H4 (cell line): ENCODE data around the gene CD69. TPM values are rescaled to one million over a fixed set of nuclear protein-coding genes. Genes with fewer than 3 reads are reported as not detected.
A peak's percentile ranks its signal among the peaks of the same experiment; 100 is the strongest.
"Not testable (repeated sequence)": the region's sequence is repeated elsewhere in the genome, so short reads cannot be mapped to it uniquely, and the experiment has no call there.

ENCODE experiments used
- DNase-seq: peaks from one replicate; pipeline ENCODE4 v3.0.0-alpha.2; 2015; ENCODE audit warnings: low spot score
- total RNA-seq: library from RNA; depleted of rRNA; stranded (reverse); fragments of >200 nt; shearing (Covaris generic); gene quantifications from 2 replicates; pipeline ENCODE4 v1.2.3, GENCODE V29; 2014; rRNA removed

Gene CD69
- total RNA-seq, 1 experiment from 2014 or later: not detected

DNA sequence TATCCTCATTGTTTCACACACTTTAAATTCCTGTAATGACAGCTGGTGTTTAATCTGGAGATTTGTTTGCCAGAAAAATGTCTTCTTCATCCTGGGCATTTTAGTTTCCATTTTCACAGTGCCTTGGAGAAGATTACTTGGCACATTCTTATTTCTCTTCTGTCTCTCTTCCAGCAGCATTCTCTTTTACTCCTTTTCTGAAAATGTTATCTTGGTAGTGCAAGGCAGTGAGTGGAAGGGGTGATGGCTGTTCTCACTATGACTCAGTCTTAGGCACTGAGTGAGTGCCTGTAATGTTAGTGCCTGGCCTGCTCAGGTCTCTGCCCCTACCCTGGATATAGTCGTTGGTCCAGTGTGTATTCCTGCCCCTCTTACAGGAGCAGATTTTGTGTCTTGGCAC is 40.9 kb downstream of the CD69 start:
- no peak for DNase-seq

GRCh38 chr12:9718968-9719367 is 41.7 kb downstream of the CD69 start:
- DNase-seq: no peak

- DNase-seq: no peak
These were observed 43.4 kb downstream of the CD69 start for GRCh38 chr12:9717070-9717925.

DNA sequence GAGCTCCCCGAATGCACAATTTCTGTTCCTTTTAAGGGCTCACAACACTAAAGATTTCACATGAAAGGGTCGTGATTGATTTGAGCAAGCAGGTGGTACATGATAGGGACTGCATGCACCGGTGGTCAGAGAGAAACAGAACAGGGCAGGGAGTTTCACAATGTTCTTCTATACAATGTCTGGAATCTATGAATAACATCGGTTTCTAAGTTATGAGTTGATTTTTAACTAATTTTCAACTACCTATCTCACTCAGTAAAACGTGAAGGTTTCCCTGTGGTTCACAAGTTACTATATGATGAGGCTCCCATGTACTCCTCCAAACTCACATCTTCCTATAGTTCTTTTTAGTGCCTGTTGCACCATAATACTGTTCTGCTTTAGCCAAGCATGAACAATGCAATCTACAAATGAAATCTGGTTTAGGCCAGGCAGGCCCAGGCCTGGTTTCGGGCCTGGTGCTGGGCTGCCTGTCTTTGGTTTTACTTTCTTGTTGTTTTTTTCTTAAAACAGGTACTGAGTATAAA is 47.6 kb downstream of the CD69 start:
- DNase-seq: not testable (repeated sequence)

DNA sequence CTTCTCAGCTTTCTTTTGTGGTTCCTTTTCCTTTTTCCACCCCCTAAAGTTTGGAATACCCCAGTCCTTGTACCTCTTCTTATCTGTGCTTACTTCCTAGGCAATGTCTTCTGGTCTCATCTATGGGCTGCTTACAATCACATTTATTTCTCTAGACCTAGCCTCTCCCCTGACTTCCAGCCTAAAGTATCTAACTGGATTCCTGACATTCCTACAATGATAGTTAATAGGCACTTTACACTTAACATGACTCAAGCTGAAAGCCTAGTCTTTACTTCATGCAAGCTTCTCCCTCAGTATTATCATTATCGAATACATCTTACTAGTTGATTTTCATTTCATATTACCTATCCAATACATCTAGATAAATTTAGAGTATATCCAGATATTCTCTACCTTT is 49.0 kb downstream of the CD69 start:
- no peak for DNase-seq

- DNase-seq: no peak
These were observed 49.9 kb downstream of the CD69 start for GRCh38 chr12:9710584-9711375.

GRCh38 chr12:9708853-9709252 is 51.8 kb downstream of the CD69 start:
- no peak for DNase-seq

- DNase-seq: peak; percentile 50
These were observed 52.6 kb downstream of the CD69 start for GRCh38 chr12:9707864-9708808.

DNA sequence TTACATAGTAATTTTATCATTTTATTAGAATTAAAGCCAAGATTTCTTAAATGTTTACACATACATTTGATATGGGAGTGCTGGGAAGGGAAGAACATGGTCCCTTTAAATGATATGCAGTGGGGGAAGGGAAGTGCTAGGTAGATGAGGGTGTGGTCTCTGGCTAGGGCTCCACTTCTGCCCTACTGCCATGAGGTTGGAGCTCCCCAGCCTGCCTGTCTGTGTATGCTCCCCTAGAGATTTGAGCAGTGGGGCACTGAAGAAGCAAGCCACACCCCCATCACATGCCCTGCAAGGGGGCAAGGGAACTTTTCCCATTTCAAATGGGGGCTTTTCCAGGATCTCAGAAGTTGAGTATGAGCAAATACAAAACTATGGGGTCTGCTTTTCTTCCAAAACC is 53.3 kb downstream of the CD69 start:
- no peak for DNase-seq

- DNase-seq: no peak
These were observed 54.5 kb downstream of the CD69 start for GRCh38 chr12:9706086-9706685.

- DNase-seq: not testable (repeated sequence)
These were observed 56.1 kb downstream of the CD69 start for GRCh38 chr12:9704561-9704960.

Other genes with a start within 250 kb of the CD69 start
- gene KLRB1, start 153.0 kb downstream of the CD69 start, total RNA-seq: not detected in 2 replicates
- gene CLEC2D, start 91.2 kb downstream of the CD69 start, total RNA-seq: 1.7 and 6.6 TPM in 2 replicates
- gene CLECL1, start 27.8 kb downstream of the CD69 start, total RNA-seq: not detected in 2 replicates
- 0.49 and 0.75 TPM in 2 replicates for gene KLRF1, start 66.6 kb upstream of the CD69 start, total RNA-seq
- gene CLEC2B, start 108.5 kb upstream of the CD69 start, total RNA-seq: 32.7 and 68.8 TPM in 2 replicates
- not detected in 2 replicates for gene KLRF2, start 120.6 kb upstream of the CD69 start, total RNA-seq
- gene CLEC2A, start 171.5 kb upstream of the CD69 start, total RNA-seq: not detected in 2 replicates
- gene CLEC12A, start 210.5 kb upstream of the CD69 start, total RNA-seq: not detected in 2 replicates
- gene CLEC1B, start 238.2 kb upstream of the CD69 start, total RNA-seq: not detected in 2 replicates
- not detected in 2 replicates for gene CLEC12B, start 249.7 kb upstream of the CD69 start, total RNA-seq